OCI-LY3 (cell line): ENCODE results near the gene TRPV2.
"Not testable (repeated sequence)": the region's sequence is repeated elsewhere in the genome, so short reads cannot be mapped to it uniquely, and the experiment has no call there.

Experiments
- EZH2phosphoT487 ChIP-seq: fragments of 200-600 bp; shearing (Covaris generic); IDR thresholded peaks from 2 replicates; pipeline ENCODE4 v1.6.1; 2018; ENCODE audit warnings: antibody characterized with exemption, mixed run types, low read depth
- TF ChIP-seq, protein P1 (sequence below): fragments of 200-600, 300-600 bp; sonication (generic); IDR thresholded peaks from 2 replicates; pipeline ENCODE4 v1.5.1; 2014; ENCODE audit warnings: antibody characterized with exemption, low read length, low read depth

DNA sequence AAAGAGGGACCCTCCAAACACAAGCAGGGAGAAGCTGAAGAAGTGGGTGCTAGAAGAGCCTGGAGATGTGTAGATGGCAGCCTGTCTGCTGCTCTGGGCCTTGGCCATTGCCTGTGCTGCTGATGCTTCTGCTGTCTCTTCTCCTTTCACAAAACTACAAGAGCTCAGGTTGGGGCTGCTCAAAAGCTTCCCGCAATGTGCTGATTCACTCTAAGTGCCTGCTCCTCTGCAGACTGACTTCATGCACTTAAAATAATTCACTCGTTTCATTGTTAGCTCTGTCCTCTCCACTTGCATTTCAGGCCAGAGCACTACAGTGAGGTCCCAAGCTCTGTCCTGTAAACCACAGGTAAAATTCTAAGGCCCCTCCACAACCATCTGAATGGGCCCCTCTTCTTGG, 18.7 kb upstream of the TRPV2 start:
- TF ChIP-seq EZH2phosphoT487: not testable (repeated sequence)
- TF ChIP-seq, protein P1, sequence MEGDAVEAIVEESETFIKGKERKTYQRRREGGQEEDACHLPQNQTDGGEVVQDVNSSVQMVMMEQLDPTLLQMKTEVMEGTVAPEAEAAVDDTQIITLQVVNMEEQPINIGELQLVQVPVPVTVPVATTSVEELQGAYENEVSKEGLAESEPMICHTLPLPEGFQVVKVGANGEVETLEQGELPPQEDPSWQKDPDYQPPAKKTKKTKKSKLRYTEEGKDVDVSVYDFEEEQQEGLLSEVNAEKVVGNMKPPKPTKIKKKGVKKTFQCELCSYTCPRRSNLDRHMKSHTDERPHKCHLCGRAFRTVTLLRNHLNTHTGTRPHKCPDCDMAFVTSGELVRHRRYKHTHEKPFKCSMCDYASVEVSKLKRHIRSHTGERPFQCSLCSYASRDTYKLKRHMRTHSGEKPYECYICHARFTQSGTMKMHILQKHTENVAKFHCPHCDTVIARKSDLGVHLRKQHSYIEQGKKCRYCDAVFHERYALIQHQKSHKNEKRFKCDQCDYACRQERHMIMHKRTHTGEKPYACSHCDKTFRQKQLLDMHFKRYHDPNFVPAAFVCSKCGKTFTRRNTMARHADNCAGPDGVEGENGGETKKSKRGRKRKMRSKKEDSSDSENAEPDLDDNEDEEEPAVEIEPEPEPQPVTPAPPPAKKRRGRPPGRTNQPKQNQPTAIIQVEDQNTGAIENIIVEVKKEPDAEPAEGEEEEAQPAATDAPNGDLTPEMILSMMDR: not testable (repeated sequence)
